ENCODE measurements around the gene CDH13. TPM values are rescaled to one million over a fixed set of nuclear protein-coding genes. Genes with fewer than 3 reads are reported as not detected.

Gene CDH13
- total and polyA plus RNA-seq, 2 donors (not counting 3 experiments of a cell fraction or from before 2014, with no cell fraction given), result 96.6 to 124 TPM

DNA sequence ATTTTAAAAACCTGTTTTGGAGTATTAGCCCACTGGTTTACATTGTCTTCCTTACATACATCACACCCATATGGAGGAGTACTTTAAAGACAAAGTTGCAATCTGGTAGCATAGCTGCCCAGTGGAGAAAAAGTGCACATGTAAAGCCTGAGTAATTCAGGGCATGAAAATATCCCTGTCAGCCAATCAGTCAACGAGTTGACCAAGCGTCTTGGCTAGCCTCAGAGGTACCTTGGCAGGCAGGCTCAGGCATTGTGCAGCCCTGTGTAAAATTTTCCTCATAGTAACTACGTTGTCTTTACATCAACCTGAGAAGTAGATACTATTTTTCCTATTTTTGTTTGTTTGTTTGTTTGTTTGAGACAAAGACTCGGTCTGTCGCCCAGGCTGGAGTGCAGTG lies 339.0 kb downstream of the CDH13 start:
- H3K36me3 ChIP-seq (ENCODE audit: control insufficient read depth in 2 of 2, extremely low read depth in 1 of 2, insufficient read depth in 2 of 2, low read length in 2 of 2), result no peaks in the 10 kb centered on the region
- no peaks in the 10 kb centered on the region for H3K79me2 ChIP-seq (ENCODE audit: control insufficient read depth, insufficient read depth, low read length)
- DNase-seq (ENCODE audit: low read depth, low spot score), result no peak
- ChIA-PET POLR2A (no interaction called here), CTCF (no interaction called here)
- dilution Hi-C loops (cut with MboI; ENCODE audit: extremely low pct_ligation_motif_present, low sequenced_read_pairs) (no loop called here), intact Hi-C loops (cut with micrococcal nuclease) (no loop called here)
- no peaks in the 10 kb centered on the region for H3K4me1 ChIP-seq (ENCODE audit: control insufficient read depth, extremely low read depth, insufficient read depth, low read length)
- no peak overlapping the region for H3K27ac ChIP-seq (ENCODE audit: insufficient read depth, low read depth, low read length)
- H3K9me3 ChIP-seq (replicated peaks; ENCODE audit: control insufficient read depth, insufficient read depth, low read length), result no peaks in the 10 kb centered on the region
- no peak overlapping the region for H3K9ac ChIP-seq (replicated peaks; ENCODE audit: extremely low read depth, insufficient read depth, low read length)
- H3K27me3 ChIP-seq (ENCODE audit: control insufficient read depth in 2 of 2, insufficient read depth in 2 of 2, low read length in 2 of 2), result no peaks in the 10 kb centered on the region
- H3K4me3 ChIP-seq (replicated peaks in 1 of 3; ENCODE audit: insufficient read depth in 1 of 3, low read depth in 1 of 3, low read length in 3 of 3), result no peak overlapping the region
- no peaks in the 10 kb centered on the region for H4K20me1 ChIP-seq (replicated peaks; ENCODE audit: control insufficient read depth, extremely low read depth, insufficient read depth, low read length)
- no peak overlapping the region for H2AFZ ChIP-seq (ENCODE audit: low read depth, low read length)
- BruUV-seq (replicated peaks), result no TSS peak
- no peaks in the 10 kb centered on the region for H3K9me1 ChIP-seq (replicated peaks; ENCODE audit: control insufficient read depth, extremely low read depth, insufficient read depth, low read length)
- TF ChIP-seq MYC (IDR thresholded peaks at IDR 0.05; ENCODE audit: low read depth, low read length), result no peak
- no peak for TF ChIP-seq GATA2 (IDR thresholded peaks at IDR 0.05; ENCODE audit: insufficient read depth, insufficient read length, low read depth, low read length)
- no peak for TF ChIP-seq JUN (IDR thresholded peaks at IDR 0.05; ENCODE audit: borderline replicate concordance, insufficient read depth, insufficient read length, low read depth)
- TF ChIP-seq FOS (IDR thresholded peaks at IDR 0.05; ENCODE audit: borderline replicate concordance, insufficient read depth, low read length), result no peak
- no peak for TF ChIP-seq POLR2A (IDR thresholded peaks at IDR 0.05; ENCODE audit: low read depth, low read length)
- TF ChIP-seq EZH2 (IDR thresholded peaks at IDR 0.05; ENCODE audit: borderline replicate concordance, low read depth, low read length, severe bottlenecking), result no peak
- TF ChIP-seq, protein P1, sequence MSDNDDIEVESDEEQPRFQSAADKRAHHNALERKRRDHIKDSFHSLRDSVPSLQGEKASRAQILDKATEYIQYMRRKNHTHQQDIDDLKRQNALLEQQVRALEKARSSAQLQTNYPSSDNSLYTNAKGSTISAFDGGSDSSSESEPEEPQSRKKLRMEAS (IDR thresholded peaks at IDR 0.05; ENCODE audit: insufficient read depth, insufficient read length), result no peak
- TF ChIP-seq, protein P2, sequence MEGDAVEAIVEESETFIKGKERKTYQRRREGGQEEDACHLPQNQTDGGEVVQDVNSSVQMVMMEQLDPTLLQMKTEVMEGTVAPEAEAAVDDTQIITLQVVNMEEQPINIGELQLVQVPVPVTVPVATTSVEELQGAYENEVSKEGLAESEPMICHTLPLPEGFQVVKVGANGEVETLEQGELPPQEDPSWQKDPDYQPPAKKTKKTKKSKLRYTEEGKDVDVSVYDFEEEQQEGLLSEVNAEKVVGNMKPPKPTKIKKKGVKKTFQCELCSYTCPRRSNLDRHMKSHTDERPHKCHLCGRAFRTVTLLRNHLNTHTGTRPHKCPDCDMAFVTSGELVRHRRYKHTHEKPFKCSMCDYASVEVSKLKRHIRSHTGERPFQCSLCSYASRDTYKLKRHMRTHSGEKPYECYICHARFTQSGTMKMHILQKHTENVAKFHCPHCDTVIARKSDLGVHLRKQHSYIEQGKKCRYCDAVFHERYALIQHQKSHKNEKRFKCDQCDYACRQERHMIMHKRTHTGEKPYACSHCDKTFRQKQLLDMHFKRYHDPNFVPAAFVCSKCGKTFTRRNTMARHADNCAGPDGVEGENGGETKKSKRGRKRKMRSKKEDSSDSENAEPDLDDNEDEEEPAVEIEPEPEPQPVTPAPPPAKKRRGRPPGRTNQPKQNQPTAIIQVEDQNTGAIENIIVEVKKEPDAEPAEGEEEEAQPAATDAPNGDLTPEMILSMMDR (IDR thresholded peaks at IDR 0.05; ENCODE audit: extremely low read depth in 1 of 2, insufficient read depth in 1 of 2, low read depth in 1 of 2, low read length in 2 of 2), result no peak
- no peak for TF ChIP-seq POLR2AphosphoS5 (IDR thresholded peaks at IDR 0.05; ENCODE audit: insufficient read depth, low read depth, low read length)
- no peak overlapping the region for H3K4me2 ChIP-seq (ENCODE audit: insufficient read depth, low read length)
- no peak for FAIRE-seq

Measured in endothelial cell of umbilical vein (primary cell).